RWPE2 (cell line): ENCODE data around the gene TENM4.
A peak's percentile ranks its signal among the peaks of the same experiment; 100 is the strongest.
"Not testable (repeated sequence)": the region's sequence is repeated elsewhere in the genome, so short reads cannot be mapped to it uniquely, and the experiment has no call there.

Source experiments
- ATAC-seq: fragments of 200-7000 bp; cut with Tn5 transposase; 3 replicates; pipeline ENCODE4 v1.9.1; 2021; ENCODE audit warnings: low read depth
- DNase-seq: peaks from one replicate; pipeline ENCODE4 v3.0.0-alpha.2; 2020; ENCODE audit warnings: low spot score
- H3K27ac ChIP-seq: fragments of 450-650 bp; 2 replicates; pipeline ENCODE4 v1.5.1; 2017; ENCODE audit warnings: mild to moderate bottlenecking; ENCODE audit not compliant: poor library complexity, severe bottlenecking
- H3K27me3 ChIP-seq: fragments of 250-450 bp; sonication (Bioruptor Pico); 2 replicates; pipeline ENCODE4 v1.5.1; 2021; ENCODE audit warnings: mild to moderate bottlenecking, moderate library complexity; ENCODE audit not compliant: insufficient read depth, poor library complexity, severe bottlenecking
- H3K36me3 ChIP-seq: fragments of 250-450 bp; sonication (Bioruptor Pico); 2 replicates; pipeline ENCODE4 v1.5.1; 2020; ENCODE audit warnings: low read depth, mild to moderate bottlenecking, moderate library complexity
- H3K4me1 ChIP-seq: fragments of 250-450 bp; sonication (Bioruptor Pico); 2 replicates; pipeline ENCODE4 v1.5.1; 2021; ENCODE audit warnings: mild to moderate bottlenecking, moderate library complexity; ENCODE audit not compliant: insufficient read depth, poor library complexity, severe bottlenecking
- H3K4me3 ChIP-seq: fragments of 250-450 bp; sonication (Bioruptor Pico); 2 replicates; pipeline ENCODE4 v1.5.1; 2021; ENCODE audit warnings: mild to moderate bottlenecking, moderate library complexity; ENCODE audit not compliant: severe bottlenecking
- H3K9me3 ChIP-seq: fragments of 250-450 bp; sonication (Bioruptor Pico); 2 replicates; pipeline ENCODE4 v1.5.1; 2021; ENCODE audit warnings: mild to moderate bottlenecking, moderate library complexity; ENCODE audit not compliant: severe bottlenecking
- CTCF ChIP-seq: fragments of 450-650 bp; IDR thresholded peaks from one replicate; pipeline ENCODE4 v1.5.1; 2017; ENCODE audit warnings: mild to moderate bottlenecking, moderate library complexity; ENCODE audit not compliant: poor library complexity, severe bottlenecking

The TENM4 gene

GRCh38 chr11:79229047-79229446, 211.8 kb downstream of the TENM4 start:
- no peak for TF ChIP-seq CTCF
- DNase-seq, result no peak
- ATAC-seq, result no peak
- Histone ChIP-seq H3K27ac (no peak overlapping the region), H3K27me3 (no peaks in the 10 kb centered on the region), H3K4me1 (peaks cover 2% of the 10 kb centered on the region), H3K9me3 (no peaks in the 10 kb centered on the region), H3K4me3 (no peak overlapping the region), H3K36me3 (no peaks in the 10 kb centered on the region)

- TF ChIP-seq CTCF, result peak; percentile 6
- H3K27ac ChIP-seq, result no peak overlapping the region
These were observed 212.8 kb downstream of the TENM4 start for GRCh38 chr11:79227767-79228755.

GRCh38 chr11:79227308-79227707, 213.5 kb downstream of the TENM4 start:
- Histone ChIP-seq H3K9me3 (no peaks in the 10 kb centered on the region), H3K27me3 (no peaks in the 10 kb centered on the region), H3K4me3 (no peak overlapping the region), H3K27ac (no peak overlapping the region), H3K4me1 (no peaks in the 10 kb centered on the region), H3K36me3 (no peaks in the 10 kb centered on the region)
- ATAC-seq (no peak), DNase-seq (no peak)
- TF ChIP-seq CTCF, result no peak

More at GRCh38 chr11:79227767-79228755, 212.8 kb downstream of the TENM4 start:
- no peaks in the 10 kb centered on the region for H3K27me3 ChIP-seq
- no peak overlapping the region for H3K4me3 ChIP-seq
- no peaks in the 10 kb centered on the region for H3K36me3 ChIP-seq
- DNase-seq (no peak), ATAC-seq (no peak)
- no peaks in the 10 kb centered on the region for H3K4me1 ChIP-seq
- no peaks in the 10 kb centered on the region for H3K9me3 ChIP-seq

- ATAC-seq (no peak), DNase-seq (no peak)
- H3K36me3 ChIP-seq, result no peaks in the 10 kb centered on the region
- TF ChIP-seq CTCF, result no peak
- no peak overlapping the region for H3K27ac ChIP-seq
- no peaks in the 10 kb centered on the region for H3K4me1 ChIP-seq
- H3K9me3 ChIP-seq, result no peaks in the 10 kb centered on the region
- H3K4me3 ChIP-seq, result no peak overlapping the region
- H3K27me3 ChIP-seq, result no peaks in the 10 kb centered on the region
These were observed 214.7 kb downstream of the TENM4 start for GRCh38 chr11:79226126-79226525.

- H3K4me3 ChIP-seq, H3K9me3 ChIP-seq, H3K4me1 ChIP-seq, DNase-seq, H3K27me3 ChIP-seq, H3K27ac ChIP-seq, H3K36me3 ChIP-seq, ATAC-seq: not testable (repeated sequence)
These were observed 218.7 kb downstream of the TENM4 start for GRCh38 chr11:79222163-79222562.
